Measurements from ENCODE around the gene TENM3.

The TENM3 gene

DNA sequence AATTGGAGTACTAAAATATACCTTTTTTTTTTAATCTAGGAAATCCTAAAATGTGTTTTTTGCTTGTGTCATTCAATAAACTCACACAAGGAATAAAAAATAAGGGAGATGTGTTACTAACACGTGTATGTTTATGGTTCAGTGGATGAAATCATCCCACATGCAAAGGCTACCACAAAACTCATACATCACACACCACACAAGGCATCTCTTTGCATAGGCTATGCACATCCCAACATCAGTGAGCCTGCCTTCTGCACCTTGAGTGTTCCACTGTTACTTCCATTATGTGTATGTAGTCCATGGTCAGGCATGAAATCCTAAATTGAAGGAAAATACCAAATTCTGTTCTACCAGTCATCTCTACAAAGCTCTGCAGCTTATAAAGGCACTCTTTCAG lies 460.9 kb downstream of the TENM3 start:
- DNase-seq, result no peak

DNA sequence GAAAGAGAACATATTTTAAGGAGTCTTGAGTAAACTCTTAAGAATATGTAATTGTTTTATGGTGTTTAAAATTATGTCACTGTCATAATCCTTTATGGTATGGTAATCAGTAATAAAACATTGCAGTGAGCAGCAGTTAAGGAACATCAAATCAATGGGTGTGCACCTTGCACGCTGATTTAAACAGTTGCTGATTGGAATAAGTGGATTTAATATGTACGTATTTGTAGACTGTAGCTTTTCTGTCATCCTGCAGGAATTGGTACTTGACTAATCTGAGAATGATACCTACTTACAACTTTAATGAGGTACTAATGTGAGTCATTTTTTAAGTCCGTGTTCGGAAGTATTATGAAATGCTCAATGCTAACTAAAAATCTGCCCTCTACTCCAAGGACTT lies 461.7 kb downstream of the TENM3 start:
- DNase-seq, result no peak

DNA sequence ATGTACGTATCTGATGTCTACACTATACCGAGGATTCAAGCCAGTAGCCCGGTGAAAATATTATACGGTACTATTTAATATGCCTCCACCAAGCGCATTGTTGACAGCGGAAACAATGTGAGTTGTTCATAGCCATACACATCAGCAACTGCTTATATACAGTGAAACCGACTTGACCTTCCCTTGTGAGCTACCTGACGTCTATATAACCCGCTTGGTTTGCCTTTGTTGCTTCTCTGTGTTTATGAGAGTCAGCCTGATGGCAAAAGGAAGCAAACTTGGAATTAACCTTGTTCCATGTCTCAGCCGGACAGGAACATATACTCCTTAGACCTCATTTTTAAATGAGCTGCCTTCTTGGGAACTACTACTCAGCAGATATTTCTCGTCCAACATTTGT lies 462.2 kb downstream of the TENM3 start:
- no peak for DNase-seq

- no peak for DNase-seq
Measured at GRCh38 chr4:182711211-182711610, 468.0 kb downstream of the TENM3 start.

GRCh38 chr4:182715548-182715947 lies 472.3 kb downstream of the TENM3 start:
- no peak for DNase-seq

DNA sequence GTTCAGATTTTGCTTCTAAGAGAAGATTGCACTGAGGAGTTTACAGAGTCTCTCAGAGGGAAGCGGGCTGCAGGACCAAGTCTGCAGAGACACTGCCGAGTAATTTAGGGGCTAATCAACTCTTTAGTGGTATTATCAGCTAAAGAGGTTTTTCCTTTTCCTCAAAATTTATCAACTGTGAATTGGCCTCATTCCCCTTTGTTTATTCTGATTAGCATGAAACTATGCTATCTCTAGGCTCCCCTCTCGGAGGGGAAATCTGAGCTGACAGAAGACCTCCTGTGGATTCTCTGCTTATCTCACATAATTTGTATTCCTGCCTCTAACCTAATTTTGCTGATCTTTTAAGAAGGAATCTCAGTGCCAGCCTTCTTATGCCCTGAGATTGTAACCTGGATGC lies 473.0 kb downstream of the TENM3 start:
- no peak for DNase-seq

DNA sequence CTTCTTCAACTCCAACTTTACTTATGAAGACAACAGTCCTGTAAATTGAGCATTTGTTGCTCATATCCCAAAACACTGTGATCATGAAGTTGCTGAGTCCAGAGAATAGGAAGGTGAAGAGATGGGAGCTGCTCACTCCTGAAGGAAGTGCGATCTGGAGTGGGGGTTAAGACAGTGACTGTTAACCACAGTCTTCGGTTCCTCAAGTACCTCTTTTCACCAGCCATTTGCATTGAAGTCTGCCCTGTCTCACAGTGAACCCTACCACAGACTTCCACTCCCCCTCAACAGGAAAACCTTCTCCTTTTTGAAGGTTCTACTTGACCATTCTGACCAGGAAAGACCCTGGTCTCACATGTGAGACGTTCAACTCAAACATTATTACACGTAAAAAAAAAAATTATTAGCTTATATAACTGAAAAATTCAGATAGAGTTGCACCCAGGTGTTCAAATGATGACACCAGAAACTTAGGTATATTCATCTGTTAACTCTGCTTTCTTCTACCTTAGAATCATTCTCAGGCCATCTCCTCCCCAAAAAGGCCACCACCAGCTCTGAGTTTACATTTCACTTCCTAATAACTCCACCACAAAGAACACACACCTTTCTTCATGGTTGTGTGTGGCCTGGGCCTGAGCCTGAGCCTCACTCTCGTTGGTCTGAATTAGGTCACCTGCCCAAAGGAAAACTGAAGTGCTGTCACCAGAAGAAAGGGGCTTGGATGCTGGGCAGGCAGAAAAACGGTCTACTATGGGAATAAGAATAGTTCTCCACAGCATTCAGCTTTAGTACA lies 474.8 kb downstream of the TENM3 start:
- DNase-seq, result no peak

GRCh38 chr4:182724414-182724813 lies 481.2 kb downstream of the TENM3 start:
- no peak for DNase-seq

- DNase-seq, result no peak
Measured at GRCh38 chr4:182729516-182729915, 486.3 kb downstream of the TENM3 start.

DNA sequence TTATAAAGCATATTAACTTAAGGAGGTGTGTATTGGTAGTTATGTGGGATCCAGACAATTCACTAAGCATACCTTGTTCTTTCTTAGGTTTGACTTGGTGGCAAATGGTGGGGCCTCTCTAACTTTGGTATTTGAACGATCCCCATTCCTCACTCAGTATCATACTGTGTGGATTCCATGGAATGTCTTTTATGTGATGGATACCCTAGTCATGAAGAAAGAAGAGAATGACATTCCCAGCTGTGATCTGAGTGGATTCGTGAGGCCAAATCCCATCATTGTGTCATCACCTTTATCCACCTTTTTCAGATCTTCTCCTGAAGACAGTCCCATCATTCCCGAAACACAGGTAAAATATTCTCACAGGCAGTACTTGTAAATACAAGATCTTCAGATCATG lies 487.6 kb downstream of the TENM3 start:
- DNase-seq, result no peak

DNA sequence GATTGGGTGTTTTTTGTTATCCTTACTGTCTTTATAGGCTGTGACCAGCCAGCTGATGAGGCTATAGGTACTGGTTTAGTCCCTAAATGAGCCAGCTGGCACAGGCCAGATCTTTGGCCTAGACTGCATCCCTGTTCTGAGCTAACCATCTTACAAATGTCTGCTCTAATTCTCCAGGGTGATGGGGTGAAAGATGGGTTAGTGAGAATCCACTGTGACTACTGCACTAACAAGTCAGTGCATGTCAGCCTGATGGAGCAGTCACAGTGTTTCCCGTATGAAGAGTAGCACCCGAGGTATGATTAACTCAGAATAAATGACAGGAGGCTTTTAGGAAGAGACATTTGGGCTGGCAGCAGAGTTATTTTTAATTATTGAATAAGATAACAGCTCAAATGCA lies 493.0 kb downstream of the TENM3 start:
- DNase-seq, result no peak

- DNase-seq, result no peak
Measured at GRCh38 chr4:182738283-182739047, 495.3 kb downstream of the TENM3 start.

- no peak for DNase-seq
Measured at GRCh38 chr4:182740256-182740655, 497.1 kb downstream of the TENM3 start.

- no peak for DNase-seq
Measured at GRCh38 chr4:182741054-182741453, 497.9 kb downstream of the TENM3 start.

DNA sequence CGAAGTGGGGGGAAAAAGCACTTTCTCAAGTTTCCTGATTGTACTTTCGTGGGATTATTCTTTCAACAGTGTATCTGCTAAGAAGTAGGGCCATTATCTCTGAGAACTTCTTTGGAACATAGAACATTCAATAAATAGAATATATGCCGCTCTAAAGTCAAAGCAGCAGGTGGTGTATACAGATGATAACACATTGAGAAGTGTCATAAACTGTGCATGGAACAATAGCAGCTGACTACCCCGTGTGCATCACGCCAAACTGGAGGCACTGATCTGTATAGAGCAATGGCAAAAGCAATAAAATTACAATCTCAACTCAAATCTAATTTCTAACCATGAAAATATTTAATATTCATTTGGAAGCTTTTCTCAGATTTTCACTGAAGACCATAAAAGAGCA lies 498.7 kb downstream of the TENM3 start:
- DNase-seq, result no peak

GRCh38 chr4:182743815-182744214 lies 500.6 kb downstream of the TENM3 start:
- no peak for DNase-seq

DNA sequence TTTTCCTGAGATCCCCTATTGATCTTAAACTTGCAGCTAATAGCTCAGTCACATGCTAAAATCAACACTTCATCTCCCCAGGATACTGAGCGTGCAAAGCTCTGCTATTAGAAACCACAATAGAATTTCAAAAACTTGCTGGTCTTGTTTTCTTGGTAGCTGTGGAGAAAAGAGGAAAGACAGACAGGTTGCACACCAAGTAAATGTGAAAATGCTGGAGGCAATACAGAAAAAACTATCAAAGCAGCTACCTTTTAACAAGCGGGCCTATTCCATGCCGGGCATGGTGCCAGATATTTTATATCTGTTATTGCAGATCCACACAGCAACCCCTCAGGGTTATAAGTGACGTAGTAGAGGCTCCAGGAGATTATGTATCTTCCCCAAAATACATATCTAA lies 502.0 kb downstream of the TENM3 start:
- no peak for DNase-seq

GRCh38 chr4:182746876-182747275 lies 503.7 kb downstream of the TENM3 start:
- DNase-seq, result no peak

- no peak for DNase-seq
Measured at GRCh38 chr4:182748283-182748682, 505.1 kb downstream of the TENM3 start.

DNA sequence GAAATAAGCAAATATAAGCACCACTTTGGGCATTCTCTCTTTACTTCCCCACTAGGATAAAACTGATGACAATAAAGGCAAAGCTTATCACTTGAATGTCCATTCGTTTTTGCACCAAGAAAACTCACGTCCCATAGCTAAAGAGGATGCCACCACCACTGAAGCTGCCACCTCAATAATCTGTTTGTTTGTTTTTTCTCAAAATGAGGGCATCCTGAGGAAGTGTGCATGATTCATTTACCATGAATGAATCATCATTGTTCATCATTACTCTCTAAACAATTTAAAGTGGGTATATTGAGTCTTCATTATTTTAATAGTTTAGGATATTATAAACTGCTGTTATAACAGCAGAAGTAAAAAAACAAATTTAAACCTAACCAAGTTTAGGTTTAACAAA lies 505.7 kb downstream of the TENM3 start:
- DNase-seq, result no peak

GRCh38 chr4:182749667-182750167 lies 506.5 kb downstream of the TENM3 start:
- DNase-seq, result no peak

GRCh38 chr4:182752158-182752910 lies 509.1 kb downstream of the TENM3 start:
- no peak for DNase-seq

DNA sequence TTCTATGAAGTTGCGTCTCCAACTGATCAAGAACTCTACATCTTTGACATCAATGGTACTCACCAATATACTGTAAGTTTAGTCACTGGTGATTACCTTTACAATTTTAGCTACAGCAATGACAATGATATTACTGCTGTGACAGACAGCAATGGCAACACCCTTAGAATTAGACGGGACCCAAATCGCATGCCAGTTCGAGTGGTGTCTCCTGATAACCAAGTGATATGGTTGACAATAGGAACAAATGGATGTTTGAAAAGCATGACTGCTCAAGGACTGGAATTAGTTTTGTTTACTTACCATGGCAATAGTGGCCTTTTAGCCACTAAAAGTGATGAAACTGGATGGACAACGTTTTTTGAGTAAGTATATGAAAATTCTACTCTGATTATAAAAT lies 511.7 kb downstream of the TENM3 start:
- DNase-seq, result no peak
